Endothelial cell of umbilical vein (primary cell): ENCODE data around the gene EXOC6B. TPM values are rescaled to one million over a fixed set of nuclear protein-coding genes. Genes with fewer than 3 reads are reported as not detected.

Source experiments
- BruUV-seq: library from RNA; stranded (reverse); fragments of 400-500 nt; replicated peaks from 2 replicates; lab custom pipeline; 2021; lab: Mats Ljungman, UMichigan
- CTCF ChIA-PET: fragments of 300-600, 350-600 bp; sonication (Branson Sonifier 250); formaldehyde crosslinking; loops from one replicate; lab custom pipeline; 2021; ENCODE audit warnings: antibody characterized with exemption, inconsistent platforms; lab: Charles Lee
- POLR2A ChIA-PET: fragments of 300-600, 350-600 bp; sonication (Branson Sonifier 250); formaldehyde crosslinking; loops from one replicate; lab custom pipeline; 2021; ENCODE audit warnings: antibody characterized with exemption, inconsistent platforms; lab: Charles Lee
- DNase-seq: peaks from one replicate; pipeline ENCODE4 v3.0.0-alpha.2; 2011; ENCODE audit warnings: low read depth, low spot score
- FAIRE-seq: peaks from 2 replicates; lab custom pipeline; 2011; peaks lifted over from hg19 to GRCh38; lab: Jason Lieb, UNC
- H2AFZ ChIP-seq: 2 replicates; pipeline ENCODE4 v1.6.0; 2012; ENCODE audit warnings: low read depth, low read length, control low read depth, inconsistent platforms
- H3K27ac ChIP-seq: 2 replicates; pipeline ENCODE4 v1.5.1; 2011; ENCODE audit warnings: low read depth, mild to moderate bottlenecking, control low read depth, low read length, moderate library complexity; ENCODE audit not compliant: insufficient read depth
- H3K27me3 ChIP-seq, 2 experiments: 2 replicates each; pipeline versions ENCODE4 v1.6.0 to v1.6.1; 2011; ENCODE audit warnings: low read length in 2 of 2, mixed read lengths in 1 of 2; ENCODE audit not compliant: control insufficient read depth in 2 of 2, insufficient read depth in 2 of 2
- H3K36me3 ChIP-seq, 2 experiments: 2 replicates in 1 of 2; 3 replicates in 1 of 2; pipeline ENCODE4 v1.5.1; 2011; ENCODE audit warnings: low read length in 2 of 2, mild to moderate bottlenecking in 1 of 2, moderate library complexity in 1 of 2; ENCODE audit not compliant: control insufficient read depth in 2 of 2, insufficient read depth in 2 of 2; ENCODE audit errors: extremely low read depth in 1 of 2
- H3K4me1 ChIP-seq: 3 replicates; pipeline ENCODE4 v1.5.1; 2011; ENCODE audit warnings: mild to moderate bottlenecking, low read length; ENCODE audit not compliant: control insufficient read depth, insufficient read depth; ENCODE audit errors: extremely low read depth
- H3K4me2 ChIP-seq: 2 replicates; pipeline ENCODE4 v1.6.1; 2011; ENCODE audit warnings: low read length, control low read depth, mixed read lengths; ENCODE audit not compliant: insufficient read depth
- H3K4me3 ChIP-seq, 3 experiments: fragments of 200-600 bp in 1 of 3; sonication (generic), shearing (Covaris generic) in 1 of 3; replicated peaks in 1 of 3; 2 replicates each; pipeline ENCODE4 v1.5.1; 2011 to 2016; ENCODE audit warnings: control low read depth in 3 of 3, low read length in 3 of 3, mild to moderate bottlenecking in 2 of 3, inconsistent platforms in 1 of 3, low read depth in 1 of 3, moderate library complexity in 1 of 3; ENCODE audit not compliant: insufficient read depth in 1 of 3
- H3K79me2 ChIP-seq: 2 replicates; pipeline ENCODE4 v1.6.0; 2012; ENCODE audit warnings: low read length, inconsistent platforms; ENCODE audit not compliant: control insufficient read depth, insufficient read depth
- H3K9ac ChIP-seq: replicated peaks from 2 replicates; pipeline ENCODE3; 2011; ENCODE audit warnings: low read length, control low read depth; ENCODE audit not compliant: insufficient read depth; ENCODE audit errors: extremely low read depth
- H3K9me1 ChIP-seq: replicated peaks from 3 replicates; pipeline ENCODE4 v1.6.0; 2011; ENCODE audit warnings: mild to moderate bottlenecking, low read length; ENCODE audit not compliant: control insufficient read depth, insufficient read depth; ENCODE audit errors: extremely low read depth
- H3K9me3 ChIP-seq: replicated peaks from 2 replicates; pipeline ENCODE4 v1.5.1; 2012; ENCODE audit warnings: low read length, inconsistent platforms; ENCODE audit not compliant: control insufficient read depth, insufficient read depth
- H4K20me1 ChIP-seq: replicated peaks from 2 replicates; pipeline ENCODE3; 2011; ENCODE audit warnings: mild to moderate bottlenecking, low read length; ENCODE audit not compliant: control insufficient read depth, insufficient read depth; ENCODE audit errors: extremely low read depth
- CTCF ChIP-seq, 2 donors: IDR thresholded peaks; 1 replicate in 1 of 2; 2 replicates in 1 of 2; pipeline ENCODE4 v1.5.1; 2011; ENCODE audit warnings: low read length in 2 of 2, mild to moderate bottlenecking in 2 of 2, moderate library complexity in 2 of 2, control low read depth in 1 of 2, inconsistent platforms in 1 of 2, low read depth in 1 of 2; ENCODE audit not compliant: insufficient read depth in 1 of 2; ENCODE audit errors: extremely low read depth in 1 of 2
- EZH2 ChIP-seq: IDR thresholded peaks from 2 replicates; pipeline ENCODE4 v1.6.1; 2012; ENCODE audit warnings: borderline replicate concordance, low read depth, mild to moderate bottlenecking, moderate library complexity, low read length, inconsistent platforms; ENCODE audit not compliant: severe bottlenecking
- FOS ChIP-seq: IDR thresholded peaks from 2 replicates; pipeline ENCODE4 v1.6.1; 2011; ENCODE audit warnings: mild to moderate bottlenecking, low read length, moderate library complexity, borderline replicate concordance; ENCODE audit not compliant: insufficient read depth
- GATA2 ChIP-seq: IDR thresholded peaks from 2 replicates; pipeline ENCODE4 v1.7.0; 2011; ENCODE audit warnings: low read depth, mild to moderate bottlenecking, moderate library complexity, mixed read lengths, low read length; ENCODE audit not compliant: insufficient read length, insufficient read depth
- JUN ChIP-seq: IDR thresholded peaks from 2 replicates; pipeline ENCODE4 v1.6.1; 2011; ENCODE audit warnings: borderline replicate concordance, low read depth; ENCODE audit not compliant: insufficient read length, insufficient read depth
- MAX ChIP-seq: IDR thresholded peaks from 2 replicates; pipeline ENCODE4 v1.6.1; 2011; ENCODE audit not compliant: insufficient read depth, insufficient read length
- MYC ChIP-seq: IDR thresholded peaks from one replicate; pipeline ENCODE4 v1.6.1; 2011; ENCODE audit warnings: mild to moderate bottlenecking, low read depth, low read length
- POLR2A ChIP-seq: IDR thresholded peaks from 2 replicates; pipeline ENCODE4 v1.6.1; 2012; ENCODE audit warnings: low read depth, mild to moderate bottlenecking, control low read depth, low read length
- POLR2AphosphoS5 ChIP-seq: IDR thresholded peaks from 2 replicates; pipeline ENCODE4 v1.6.1; 2012; ENCODE audit warnings: low read depth, mild to moderate bottlenecking, control low read depth, low read length, moderate library complexity; ENCODE audit not compliant: insufficient read depth
- dilution Hi-C: fragments of 300-500 bp; cut with MboI; formaldehyde crosslinking; loops from one replicate; pipeline ENCODE4 v1.15.0; 2019; ENCODE audit warnings: low sequenced_read_pairs; ENCODE audit not compliant: extremely low pct_ligation_motif_present
- intact Hi-C: fragments of 100-400 bp; cut with micrococcal nuclease; formaldehyde crosslinking; loops from one replicate; pipeline ENCODE4 v1.10.0; 2022
- polyA plus RNA-seq, 4 experiments: library from polyadenylated mRNA; depleted of rRNA in 3 of 4; stranded (reverse) in 3 of 4; unstranded in 1 of 4; fragments of >200 nt; gene quantifications; 2 replicates each; pipeline versions ENCODE4 v1.2.1 to v1.2.3, GENCODE V29; 2011 to 2012; ENCODE audit warnings: missing spikeins in 1 of 4
- total RNA-seq: library from RNA; stranded (reverse); gene quantifications from 2 replicates; pipeline ENCODE4 v1.2.3, GENCODE V29; 2021

Gene EXOC6B
- total and polyA plus RNA-seq, 2 donors (not counting 3 experiments of a cell fraction or from before 2014, with no cell fraction given) = 10.8 to 34.8 TPM

- Histone ChIP-seq H3K9me1 (no peaks in the 10 kb centered on the region), H3K9ac (no peak overlapping the region), H2AFZ (no peak overlapping the region), H4K20me1 (no peaks in the 10 kb centered on the region), H3K4me1 (peaks cover 6% of the 10 kb centered on the region), H3K79me2 (no peaks in the 10 kb centered on the region), H3K9me3 (no peaks in the 10 kb centered on the region), H3K4me2 (no peak overlapping the region), H3K4me3 (no peak overlapping the region), H3K36me3 (no peaks in the 10 kb centered on the region), H3K27me3 (no peaks in the 10 kb centered on the region), H3K27ac (no peak overlapping the region)
- TF ChIP-seq EZH2 (no peak), POLR2A (no peak), JUN (no peak), MAX (no peak), FOS (no peak), MYC (no peak)
- dilution Hi-C loops = no loop called here
- FAIRE-seq (no peak), DNase-seq (no peak)
- CTCF ChIA-PET = no interaction called here
- no TSS peak for BruUV-seq
- POLR2A ChIA-PET = no interaction called here
- intact Hi-C loops = no loop called here
Observed at GRCh38 chr2:72275084-72275483, 550.7 kb downstream of the EXOC6B start.

GRCh38 chr2:72274380-72274797, 551.4 kb downstream of the EXOC6B start:
- peaks cover 6% of the 10 kb centered on the region for H3K4me1 ChIP-seq
- no peaks in the 10 kb centered on the region for H3K9me1 ChIP-seq
- intact Hi-C loops (no loop called here), dilution Hi-C loops (no loop called here)
- H3K36me3 ChIP-seq = no peaks in the 10 kb centered on the region
- no TSS peak for BruUV-seq
- no peaks in the 10 kb centered on the region for H3K79me2 ChIP-seq
- DNase-seq (no peak), FAIRE-seq (no peak)
- no peak for TF ChIP-seq MYC
- TF ChIP-seq FOS = no peak
- no peak for TF ChIP-seq POLR2A
- no peak for TF ChIP-seq JUN
- TF ChIP-seq EZH2 = no peak
- no peak for TF ChIP-seq GATA2
- no peak for TF ChIP-seq POLR2AphosphoS5
- TF ChIP-seq CTCF (IDR thresholded peaks at IDR 0.05; ENCODE audit: extremely low read depth in 1 of 2, insufficient read depth in 1 of 2, low read depth in 1 of 2, low read length in 2 of 2) = no peak
- no peak for TF ChIP-seq MAX
- H3K4me3 ChIP-seq = no peak overlapping the region
- POLR2A ChIA-PET = no interaction called here
- H3K9me3 ChIP-seq = no peaks in the 10 kb centered on the region
- no peak overlapping the region for H3K9ac ChIP-seq
- H3K27ac ChIP-seq = no peak overlapping the region
- CTCF ChIA-PET = no interaction called here
- no peaks in the 10 kb centered on the region for H3K27me3 ChIP-seq
- no peak overlapping the region for H2AFZ ChIP-seq
- no peak overlapping the region for H3K4me2 ChIP-seq
- H4K20me1 ChIP-seq = no peaks in the 10 kb centered on the region
